Lung (tissue), 12 donors: ENCODE measurements around the gene CRTC3. TPM values are rescaled to one million over a fixed set of nuclear protein-coding genes. Genes with fewer than 3 reads are reported as not detected.

Experiments used
- ATAC-seq: fragments of 200-7000 bp; cut with Tn5 transposase; one replicate; pipeline ENCODE4 v1.9.1; 2020; ENCODE audit warnings: moderate number of reproducible peaks; ENCODE audit not compliant: insufficient read depth, low FRiP score
- DNase-seq, 3 donors: peaks; one replicate each; pipeline ENCODE4 v3.0.0-alpha.2; 2013 to 2017
- H3K27ac ChIP-seq, 2 donors: one replicate each; pipeline ENCODE4 v1.5.1; 2013; ENCODE audit warnings: mild to moderate bottlenecking in 2 of 2, moderate library complexity in 2 of 2, control low read depth in 1 of 2, inconsistent platforms in 1 of 2, low read depth in 1 of 2, low read length in 1 of 2
- H3K27me3 ChIP-seq, 3 donors: one replicate each; pipeline ENCODE4 v1.5.1; 2013; ENCODE audit warnings: low read length in 2 of 3; ENCODE audit not compliant: control insufficient read depth in 3 of 3, insufficient read depth in 3 of 3
- H3K36me3 ChIP-seq, 4 donors: one replicate each; pipeline ENCODE4 v1.5.1; 2013; ENCODE audit warnings: low read length in 4 of 4, mild to moderate bottlenecking in 1 of 4, moderate library complexity in 1 of 4; ENCODE audit not compliant: control insufficient read depth in 4 of 4, insufficient read depth in 4 of 4
- H3K4me1 ChIP-seq, 5 donors: one replicate each; pipeline ENCODE4 v1.5.1; 2013; ENCODE audit warnings: low read length in 5 of 5, mild to moderate bottlenecking in 2 of 5, moderate library complexity in 1 of 5; ENCODE audit not compliant: control insufficient read depth in 5 of 5, insufficient read depth in 5 of 5
- H3K4me3 ChIP-seq: one replicate; pipeline ENCODE4 v1.5.1; 2013; ENCODE audit warnings: mild to moderate bottlenecking, control low read depth, moderate library complexity
- H3K9ac ChIP-seq, 2 donors: one replicate each; pipeline ENCODE4 v1.5.1; 2013; ENCODE audit warnings: low read length in 2 of 2, control low read depth in 1 of 2; ENCODE audit not compliant: insufficient read depth in 1 of 2
- H3K9me3 ChIP-seq, 4 donors: one replicate each; pipeline ENCODE4 v1.5.1; 2013; ENCODE audit warnings: low read length in 3 of 4, mild to moderate bottlenecking in 1 of 4, moderate library complexity in 1 of 4; ENCODE audit not compliant: control insufficient read depth in 4 of 4, insufficient read depth in 3 of 4
- CTCF ChIP-seq: IDR thresholded peaks from 2 replicates; pipeline ENCODE4 v1.5.1; 2012; ENCODE audit warnings: mild to moderate bottlenecking; ENCODE audit errors: control extremely low read depth, extremely low read depth
- WGBS, 2 donors: extraction: QIAGEN DNeasy Blood & Tissue Kit; methylation state at CpG; one replicate each; pipeline ENCODE4 v1.1.7; 2013; 5-methylcytosine and 5-hydroxymethylcytosine counted together
- polyA plus RNA-seq, 2 donors: library from polyadenylated mRNA; stranded (reverse); fragments of 200-250 nt; gene quantifications; one replicate each; pipeline ENCODE4 v1.2.1, GENCODE V29; 2013
- total RNA-seq, 2 donors: library from RNA; depleted of rRNA in 1 of 2; stranded (reverse); fragments of >200 nt in 1 of 2; gene quantifications; one replicate each; pipeline ENCODE4 v1.2.1, GENCODE V29; 2014 to 2021
- donor health status: control.
- donor health status: control.
- donor health status: Bipolar disorder and iron deficiency.
- donor health status: healthy.
- donor health status: DM: yes; HTN: yes; CAD: no.

Gene CRTC3
- total and polyA plus RNA-seq, 4 donors = 12.0 to 47.9 (median 28.2) TPM

- whole genome bisulfite sequencing, 2 donors = 5 to 7% methylated on average over 10 of the region's 10 CpGs
- peaks cover 0 to 2% (median 0%) of the 10 kb centered on the region in 4 donors for H3K36me3 ChIP-seq
- H3K4me3 ChIP-seq = no peak overlapping the region
- peak; percentile 38 to 57 (median 45) for DNase-seq
- peak overlapping the region in 1 of 2 donors; percentile 91 for H3K27ac ChIP-seq
- peak; percentile 80 for ATAC-seq
- peaks cover 11 to 34% (median 13%) of the 10 kb centered on the region in 5 donors for H3K4me1 ChIP-seq
- H3K9me3 ChIP-seq = no peaks in the 10 kb centered on the region
- no peak overlapping the region for H3K9ac ChIP-seq
- no peak for TF ChIP-seq CTCF
- no peaks in the 10 kb centered on the region for H3K27me3 ChIP-seq
These were observed 64.6 kb downstream of the CRTC3 start for GRCh38 chr15:90594301-90594738.

- Histone ChIP-seq H3K36me3 (peaks cover 0 to 5% (median 1%) of the 10 kb centered on the region in 4 donors), H3K9me3 (no peaks in the 10 kb centered on the region), H3K27ac (peak overlapping the region in 1 of 2 donors; percentile 40), H3K4me3 (no peak overlapping the region), H3K9ac (no peak overlapping the region), H3K27me3 (no peaks in the 10 kb centered on the region), H3K4me1 (peaks cover 11 to 34% (median 13%) of the 10 kb centered on the region in 5 donors)
- DNase-seq (no peak), ATAC-seq (no peak)
- 78 to 79% methylated on average over 7 of the region's 7 CpGs for WGBS, 2 donors
- TF ChIP-seq CTCF = no peak
These were observed 66.0 kb downstream of the CRTC3 start for GRCh38 chr15:90595763-90596155.

DNA sequence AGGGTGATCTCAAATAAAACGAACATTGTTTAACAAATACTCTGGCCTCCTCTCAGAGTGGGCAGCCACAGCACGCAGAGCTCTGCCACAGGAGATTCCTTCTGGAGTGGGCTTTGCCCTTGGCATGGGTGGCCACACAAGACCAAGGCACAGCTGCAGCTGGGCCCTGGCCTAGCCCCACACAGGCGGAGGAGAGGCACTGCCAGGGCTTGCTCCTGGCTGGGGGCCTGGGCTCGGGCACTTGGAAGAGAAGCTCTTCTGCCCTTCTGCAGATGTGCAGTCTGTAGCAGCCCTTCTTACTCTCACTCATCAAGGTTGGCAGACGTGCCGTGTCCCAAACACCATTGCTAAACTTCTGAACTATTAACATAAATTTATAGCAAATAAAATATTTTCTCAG is 67.2 kb downstream of the CRTC3 start:
- Histone ChIP-seq H3K4me1 (peaks cover 11 to 26% (median 13%) of the 10 kb centered on the region in 5 donors), H3K4me3 (no peak overlapping the region), H3K9ac (no peak overlapping the region), H3K36me3 (peaks cover 0 to 6% (median 4%) of the 10 kb centered on the region in 4 donors), H3K9me3 (no peaks in the 10 kb centered on the region), H3K27me3 (no peaks in the 10 kb centered on the region), H3K27ac (peak overlapping the region in 1 of 2 donors; percentile 86)
- 78 to 79% methylated on average over 6 of the region's 6 CpGs for WGBS, 2 donors
- ATAC-seq (no peak), DNase-seq (peak in 1 of 3 donors; percentile 29)
- TF ChIP-seq CTCF = no peak

DNA sequence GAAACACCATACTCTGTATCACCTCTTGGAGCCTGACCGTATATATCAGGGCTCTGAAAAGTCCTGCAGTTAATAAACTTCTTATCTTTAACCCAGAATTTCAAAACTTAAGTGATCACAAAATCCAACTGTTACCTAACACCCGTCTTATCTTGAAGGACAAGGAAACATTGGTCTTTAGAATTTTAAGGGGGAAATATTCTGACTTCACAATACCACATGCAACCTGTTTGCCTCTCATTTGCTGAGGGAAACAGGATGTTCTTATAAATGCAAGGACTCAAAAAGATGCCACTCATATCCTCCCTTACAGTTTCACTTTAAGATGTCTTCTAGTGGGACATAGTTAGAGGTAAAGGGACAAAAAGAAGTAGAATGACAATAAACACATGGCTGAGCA is 67.9 kb downstream of the CRTC3 start:
- TF ChIP-seq CTCF = no peak
- no peak overlapping the region for H3K9ac ChIP-seq
- peaks cover 0 to 6% (median 5%) of the 10 kb centered on the region in 4 donors for H3K36me3 ChIP-seq
- peaks cover 11 to 20% (median 13%) of the 10 kb centered on the region in 5 donors for H3K4me1 ChIP-seq
- H3K4me3 ChIP-seq = no peak overlapping the region
- 36 to 44% methylated on average over 2 of the region's 2 CpGs for WGBS, 2 donors
- ATAC-seq = no peak
- H3K27ac ChIP-seq = peak overlapping the region; percentile 21 to 87
- DNase-seq = no peak
- H3K9me3 ChIP-seq = no peaks in the 10 kb centered on the region
- H3K27me3 ChIP-seq = no peaks in the 10 kb centered on the region
